IPS-15b (cell line): ENCODE measurements around the gene PARD6A.

Experiments
- H3K27me3 ChIP-seq: one replicate; pipeline ENCODE4 v1.6.1; 2013; ENCODE audit warnings: low read length; ENCODE audit not compliant: control insufficient read depth, insufficient read depth
- H3K36me3 ChIP-seq: one replicate; pipeline ENCODE4 v1.6.1; 2013; ENCODE audit warnings: low read length; ENCODE audit not compliant: control insufficient read depth, insufficient read depth
- H3K4me1 ChIP-seq: one replicate; pipeline ENCODE4 v1.6.1; 2013; ENCODE audit warnings: mild to moderate bottlenecking, low read length; ENCODE audit not compliant: control insufficient read depth, insufficient read depth
- H3K4me3 ChIP-seq: one replicate; pipeline ENCODE4 v1.5.1; 2013; ENCODE audit warnings: low read depth, low read length
- H3K9ac ChIP-seq: one replicate; pipeline ENCODE4 v1.6.1; 2013; ENCODE audit warnings: low read depth, mild to moderate bottlenecking, low read length
- H3K9me3 ChIP-seq: one replicate; pipeline ENCODE4 v1.6.1; 2013; ENCODE audit warnings: mild to moderate bottlenecking, low read length; ENCODE audit not compliant: control insufficient read depth, insufficient read depth

PARD6A gene

GRCh38 chr16:67656344-67657016, 4.3 kb upstream of the PARD6A start:
- H3K4me3 ChIP-seq, result no peak overlapping the region
- peaks cover 12% of the 10 kb centered on the region for H3K36me3 ChIP-seq
- no peaks in the 10 kb centered on the region for H3K9me3 ChIP-seq
- H3K4me1 ChIP-seq, result peaks cover 2% of the 10 kb centered on the region
- no peak overlapping the region for H3K9ac ChIP-seq
- peaks cover 3% of the 10 kb centered on the region for H3K27me3 ChIP-seq

- Histone ChIP-seq H3K27me3 (peaks cover 5% of the 10 kb centered on the region), H3K4me3 (no peak overlapping the region), H3K9ac (no peak overlapping the region), H3K36me3 (peaks cover 12% of the 10 kb centered on the region), H3K4me1 (peaks cover 4% of the 10 kb centered on the region), H3K9me3 (no peaks in the 10 kb centered on the region)
These were observed 3.6 kb upstream of the PARD6A start for GRCh38 chr16:67657017-67657608.

GRCh38 chr16:67657751-67658518, 2.8 kb upstream of the PARD6A start:
- H3K4me1 ChIP-seq, result peaks cover 4% of the 10 kb centered on the region
- peaks cover 5% of the 10 kb centered on the region for H3K27me3 ChIP-seq
- H3K9me3 ChIP-seq, result no peaks in the 10 kb centered on the region
- no peak overlapping the region for H3K9ac ChIP-seq
- H3K4me3 ChIP-seq, result no peak overlapping the region
- H3K36me3 ChIP-seq, result peaks cover 12% of the 10 kb centered on the region

DNA sequence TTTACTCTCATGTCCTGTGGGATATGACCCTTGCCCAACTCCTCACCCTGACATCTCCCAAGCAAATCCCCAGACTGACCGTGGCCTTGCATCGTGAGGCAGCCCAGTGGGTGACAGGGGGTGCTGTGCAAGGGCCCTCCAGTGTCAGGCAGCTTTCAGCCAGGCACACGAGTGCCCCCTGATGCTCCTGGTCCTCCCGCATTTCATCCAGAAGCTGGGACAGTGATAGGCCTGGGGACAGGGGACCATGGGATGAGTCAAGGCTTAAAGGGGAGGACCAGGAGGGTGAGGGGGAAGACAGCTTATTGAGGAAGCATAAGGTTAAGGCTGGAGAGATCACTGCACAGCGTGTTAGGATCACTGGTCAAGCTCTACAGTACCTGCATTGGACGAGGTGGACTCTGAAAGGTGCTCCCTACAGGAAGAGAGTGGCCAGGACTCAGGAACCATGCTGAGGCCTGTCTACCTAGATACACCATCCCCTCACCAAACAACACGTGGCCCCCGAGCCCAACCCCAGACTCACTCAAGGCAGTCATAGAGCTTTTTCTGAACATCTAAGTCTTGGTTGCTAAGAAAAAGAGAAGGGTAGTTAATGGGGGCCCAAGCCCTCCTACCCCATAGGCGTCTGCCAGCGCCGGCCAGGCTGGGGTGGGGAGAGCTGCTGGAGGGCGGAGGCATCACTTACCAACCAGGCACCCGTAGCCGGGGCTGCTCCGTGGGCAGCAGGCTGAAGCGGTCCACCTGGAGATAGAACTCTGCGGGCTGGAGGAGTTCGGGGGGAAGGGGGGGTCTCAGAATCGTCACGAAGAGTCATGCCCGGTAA, 1.7 kb upstream of the PARD6A start:
- H3K9ac ChIP-seq, result no peak overlapping the region
- H3K4me1 ChIP-seq, result peaks cover 4% of the 10 kb centered on the region
- H3K36me3 ChIP-seq, result peaks cover 12% of the 10 kb centered on the region
- H3K4me3 ChIP-seq, result peak overlapping the region; percentile 99
- no peaks in the 10 kb centered on the region for H3K9me3 ChIP-seq
- peaks cover 5% of the 10 kb centered on the region for H3K27me3 ChIP-seq

- peaks cover 12% of the 10 kb centered on the region for H3K36me3 ChIP-seq
- H3K27me3 ChIP-seq, result peaks cover 5% of the 10 kb centered on the region
- H3K4me3 ChIP-seq, result peak within 1 kb of the TSS; percentile 99
- H3K4me1 ChIP-seq, result peaks cover 4% of the 10 kb centered on the region
- no peaks in the 10 kb centered on the region for H3K9me3 ChIP-seq
- peak within 1 kb of the TSS; percentile 76 for H3K9ac ChIP-seq
These were observed 841 bp upstream of the PARD6A start, which contains the start of gene ACD for GRCh38 chr16:67659675-67660563. ACD (minus strand) TSS chr16:67660260; CDS start chr16:67660220, 40 bp downstream.

- H3K36me3 ChIP-seq, result peaks cover 12% of the 10 kb centered on the region
- H3K4me1 ChIP-seq, result peaks cover 4% of the 10 kb centered on the region
- H3K27me3 ChIP-seq, result peaks cover 8% of the 10 kb centered on the region
- peak overlapping the region; percentile 84 for H3K4me3 ChIP-seq
- H3K9me3 ChIP-seq, result no peaks in the 10 kb centered on the region
- H3K9ac ChIP-seq, result no peak overlapping the region
These were observed 471 bp downstream of the PARD6A start for GRCh38 chr16:67661101-67661761.

GRCh38 chr16:67661886-67662652, 1.3 kb downstream of the PARD6A start:
- H3K4me3 ChIP-seq, result peak overlapping the region; percentile 84
- peaks cover 4% of the 10 kb centered on the region for H3K4me1 ChIP-seq
- H3K27me3 ChIP-seq, result peaks cover 8% of the 10 kb centered on the region
- H3K9ac ChIP-seq, result no peak overlapping the region
- H3K36me3 ChIP-seq, result peaks cover 9% of the 10 kb centered on the region
- no peaks in the 10 kb centered on the region for H3K9me3 ChIP-seq

- Histone ChIP-seq H3K27me3 (peaks cover 8% of the 10 kb centered on the region), H3K4me1 (peaks cover 7% of the 10 kb centered on the region), H3K36me3 (peaks cover 9% of the 10 kb centered on the region), H3K9me3 (no peaks in the 10 kb centered on the region), H3K4me3 (no peak overlapping the region), H3K9ac (no peak overlapping the region)
These were observed 1.9 kb downstream of the PARD6A start for GRCh38 chr16:67662653-67663010.

GRCh38 chr16:67663151-67663876, 2.6 kb downstream of the PARD6A start:
- peaks cover 9% of the 10 kb centered on the region for H3K36me3 ChIP-seq
- H3K4me3 ChIP-seq, result no peak overlapping the region
- H3K27me3 ChIP-seq, result peaks cover 8% of the 10 kb centered on the region
- no peaks in the 10 kb centered on the region for H3K9me3 ChIP-seq
- peaks cover 7% of the 10 kb centered on the region for H3K4me1 ChIP-seq
- H3K9ac ChIP-seq, result no peak overlapping the region
